AG08396 (cell line): ENCODE measurements around the gene ARHGAP15.

Experiments
- DNase-seq: peaks from one replicate; pipeline ENCODE4 v3.0.0; 2012; ENCODE audit warnings: low spot score, mixed read lengths

Gene ARHGAP15

GRCh38 chr2:143764261-143764660, 635.0 kb downstream of the ARHGAP15 start:
- no peak for DNase-seq

DNA sequence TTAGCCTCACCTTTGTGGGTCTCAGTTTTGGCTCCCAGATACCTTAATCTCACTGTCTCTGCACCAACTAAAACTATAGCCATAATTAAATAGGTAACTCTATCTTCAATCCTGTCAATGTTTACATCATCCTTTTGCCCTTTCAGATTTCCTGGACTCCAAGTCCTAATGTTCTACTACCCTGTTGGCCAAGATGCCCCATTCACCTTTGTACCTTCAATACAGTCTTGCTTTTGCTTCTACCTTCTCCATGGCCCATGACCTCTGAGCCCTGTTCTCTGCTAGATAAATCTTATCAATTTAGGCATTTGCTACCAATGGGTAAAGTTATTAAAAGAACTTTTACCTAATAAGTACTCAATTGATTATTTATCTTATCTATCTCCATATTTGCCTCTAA, 635.5 kb downstream of the ARHGAP15 start:
- DNase-seq = no peak

DNA sequence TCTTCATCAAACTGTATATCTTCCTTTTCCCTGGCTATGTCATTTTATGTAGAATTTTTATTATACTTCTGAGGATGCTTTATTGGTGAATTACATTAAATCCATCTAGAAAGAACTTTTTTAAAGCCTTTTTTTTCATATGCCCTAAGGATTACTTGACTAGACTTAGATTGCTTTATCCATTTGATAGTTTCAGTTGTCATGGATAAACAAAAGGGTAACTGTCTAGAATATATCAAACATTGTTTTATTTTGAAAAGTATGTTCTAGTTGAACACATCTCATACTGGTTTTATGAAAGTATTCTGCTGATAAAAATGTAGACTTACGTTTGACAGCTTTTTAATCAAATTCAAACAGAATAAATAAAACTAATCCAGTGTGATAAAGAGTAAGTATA, 639.8 kb downstream of the ARHGAP15 start:
- no peak for DNase-seq

- DNase-seq = no peak
Measured at GRCh38 chr2:143771939-143772338, 642.7 kb downstream of the ARHGAP15 start.

DNA sequence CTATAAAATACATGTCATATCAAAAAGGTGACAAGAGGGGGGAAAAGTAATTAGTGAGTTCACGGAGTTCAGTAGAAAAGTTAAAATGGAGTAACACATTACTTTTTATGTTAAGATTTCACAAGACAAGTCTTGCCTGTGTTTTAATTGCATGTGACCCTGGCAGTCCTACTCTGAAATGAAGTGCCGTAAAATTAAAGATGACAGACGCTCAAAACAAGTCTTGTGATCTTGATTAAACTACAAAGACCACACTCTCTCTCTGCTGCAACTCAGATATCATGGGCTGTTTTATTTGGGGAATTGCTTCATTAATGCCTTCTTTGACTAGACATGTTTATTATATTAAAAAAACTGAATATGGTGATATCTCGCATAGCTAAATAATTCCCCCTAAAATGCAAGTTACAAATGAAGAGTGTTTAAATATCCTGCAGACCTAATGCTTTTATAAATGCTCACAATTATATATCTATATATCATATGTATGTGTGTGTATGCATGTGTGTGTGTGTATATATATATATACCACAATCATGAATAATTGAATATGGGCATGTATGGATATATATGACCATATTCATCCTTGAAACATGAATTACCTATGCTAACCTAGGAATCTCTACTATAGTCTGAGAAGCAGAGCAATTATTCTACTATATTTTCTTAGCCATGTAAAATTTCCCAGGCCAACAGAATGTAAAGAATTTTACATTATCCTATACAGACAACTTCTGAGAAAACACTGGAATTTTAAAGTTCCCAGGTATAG, 647.5 kb downstream of the ARHGAP15 start:
- no peak for DNase-seq

DNA sequence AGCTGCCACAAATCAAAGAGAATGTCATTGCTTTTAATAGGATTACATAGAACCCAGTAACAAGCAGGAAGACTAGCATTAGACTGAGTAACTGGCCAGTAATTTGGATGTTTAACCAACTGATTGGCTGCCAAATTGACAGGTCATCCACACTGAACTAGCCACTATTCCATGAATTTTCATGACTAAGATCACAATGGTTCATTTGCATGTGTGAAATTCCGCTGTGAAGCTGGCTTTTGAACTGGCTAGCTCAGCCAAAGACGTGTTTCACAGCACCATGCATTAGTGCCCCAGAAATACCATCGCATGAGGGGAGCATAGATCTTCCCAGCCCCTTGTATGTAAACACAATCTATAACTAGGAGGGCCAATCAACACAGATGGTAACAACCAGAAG, 649.8 kb downstream of the ARHGAP15 start:
- DNase-seq = peak; percentile 16

DNA sequence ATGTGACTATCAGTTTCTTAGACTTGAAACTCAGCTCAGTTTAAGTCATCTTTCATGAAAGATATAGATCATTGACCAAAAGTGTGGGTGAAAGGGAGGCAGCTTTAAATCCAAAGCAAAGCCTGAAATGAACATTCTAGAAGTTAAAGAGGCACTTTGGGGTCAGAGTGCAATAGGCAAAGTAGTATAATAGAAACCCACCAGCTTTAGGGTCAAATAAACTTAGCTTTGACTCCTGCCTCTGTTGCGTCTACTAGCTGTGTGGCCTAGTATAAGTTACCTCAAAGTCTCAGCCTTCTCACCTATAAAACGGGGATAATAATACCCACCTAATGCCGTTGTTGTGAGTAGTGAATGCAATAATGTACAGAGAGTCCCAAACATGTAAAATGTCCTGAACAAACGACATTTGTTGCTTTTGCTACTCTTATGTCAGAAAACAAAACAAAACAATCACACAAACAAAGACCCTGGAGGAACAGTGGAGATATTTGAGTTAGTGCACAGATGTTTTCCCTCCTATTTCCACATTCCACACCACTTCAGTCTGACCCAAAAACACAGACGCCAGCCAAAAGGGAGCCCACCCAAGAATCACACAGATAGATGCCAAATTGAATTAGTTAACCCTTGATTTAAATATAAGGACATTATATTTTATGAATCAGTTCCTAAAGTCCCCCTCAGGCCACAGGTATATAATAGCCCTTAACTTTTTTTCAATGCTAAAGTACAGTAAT, 657.0 kb downstream of the ARHGAP15 start:
- DNase-seq = no peak

- no peak for DNase-seq
Measured at GRCh38 chr2:143787674-143788073, 658.5 kb downstream of the ARHGAP15 start.

DNA sequence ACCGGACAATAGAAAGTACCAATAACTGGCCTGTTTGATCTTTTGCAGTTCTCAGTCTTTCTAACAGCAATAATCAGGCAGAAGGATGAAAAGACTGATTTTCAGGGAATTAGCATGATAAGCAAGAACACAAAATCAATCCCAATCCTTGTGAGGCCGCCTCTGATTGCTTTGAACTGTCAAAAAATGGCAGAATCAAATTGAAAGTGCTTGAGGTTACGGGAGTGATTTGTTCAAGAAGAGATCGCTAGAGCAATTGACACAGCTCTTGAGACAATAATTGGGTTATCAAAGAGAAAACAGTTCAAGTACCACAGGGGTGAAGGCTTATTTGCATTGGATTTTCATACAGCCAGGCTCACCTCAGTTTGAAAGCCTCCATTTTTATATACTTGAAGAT, 663.4 kb downstream of the ARHGAP15 start:
- no peak for DNase-seq

DNA sequence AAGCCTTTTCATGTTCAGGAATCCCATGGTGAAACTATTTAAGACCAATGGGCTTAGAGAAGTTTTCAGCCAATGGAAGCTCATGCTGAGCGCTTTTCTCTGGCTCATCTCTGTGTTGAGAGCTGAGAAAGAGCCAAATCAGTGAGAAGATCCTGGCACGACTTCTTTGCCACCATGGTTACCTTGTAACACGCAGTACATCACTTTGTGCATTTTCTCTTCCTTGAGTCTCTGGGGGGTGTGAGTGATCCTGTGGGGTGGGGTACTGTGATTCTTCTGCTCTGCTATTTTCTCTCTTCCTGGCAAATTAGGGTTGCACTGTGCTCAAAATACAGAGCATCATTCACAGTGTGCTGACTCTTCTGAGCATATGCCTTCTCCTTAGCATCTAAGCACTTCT, 664.2 kb downstream of the ARHGAP15 start:
- no peak for DNase-seq

DNA sequence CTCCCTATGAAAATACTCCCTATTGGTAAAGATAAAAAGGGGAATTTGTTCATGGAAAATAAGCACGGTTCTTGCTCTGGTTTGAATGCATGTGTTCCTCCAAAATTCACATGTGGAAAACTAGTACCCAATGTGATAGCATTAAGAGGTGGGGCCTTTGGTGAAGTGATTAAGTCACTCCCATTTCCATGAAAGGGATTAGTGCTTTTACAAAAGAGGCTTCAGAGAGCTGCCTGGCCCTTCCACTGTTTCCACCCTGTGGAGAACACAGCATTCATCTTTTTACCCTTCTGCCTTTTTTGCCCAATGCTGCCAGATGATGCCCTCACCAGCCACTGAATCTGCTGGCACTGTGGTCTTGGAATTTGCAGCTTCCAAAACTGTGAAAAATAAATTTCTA, 666.8 kb downstream of the ARHGAP15 start:
- no peak for DNase-seq

DNA sequence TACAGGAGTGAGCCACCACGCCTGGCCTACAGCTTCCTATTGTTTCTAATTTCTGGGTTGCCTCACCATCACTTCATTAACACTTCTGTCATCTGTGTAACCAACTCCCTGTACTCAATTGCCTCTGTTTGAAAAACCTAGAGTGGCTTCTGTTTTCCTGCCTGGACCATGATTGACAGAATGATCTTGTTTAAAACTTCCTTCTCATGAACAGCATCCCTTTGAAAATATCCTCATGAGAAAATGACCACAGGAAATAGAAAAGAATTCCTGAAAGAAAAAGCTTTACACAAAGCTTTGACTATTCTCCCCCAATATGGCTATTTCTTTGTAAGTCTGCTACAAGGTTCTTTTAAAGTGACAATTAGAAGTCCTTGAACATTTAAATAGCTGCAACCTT, 672.3 kb downstream of the ARHGAP15 start:
- no peak for DNase-seq

- DNase-seq = peak; percentile 52
Measured at GRCh38 chr2:143802242-143802641, 673.0 kb downstream of the ARHGAP15 start.

GRCh38 chr2:143802871-143803650, 673.8 kb downstream of the ARHGAP15 start:
- DNase-seq = no peak

DNA sequence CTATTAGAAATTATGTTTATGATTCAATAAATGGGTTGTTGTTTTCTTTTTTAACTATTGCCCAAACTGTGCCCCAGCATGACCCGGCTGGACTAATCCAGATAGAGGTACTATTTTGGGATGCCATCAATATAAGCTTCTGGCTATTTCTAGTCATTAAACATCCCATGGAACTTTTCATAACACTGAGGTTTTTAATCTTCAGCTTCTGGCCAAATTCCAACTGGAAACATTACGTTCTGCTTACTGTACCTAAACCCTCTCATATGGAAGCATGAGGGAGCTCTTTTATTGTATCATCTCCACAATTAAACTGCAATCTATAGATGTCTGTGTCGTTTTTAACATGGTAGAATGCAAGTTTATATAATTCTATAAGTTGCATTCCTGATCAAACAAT, 674.7 kb downstream of the ARHGAP15 start:
- DNase-seq = no peak

DNA sequence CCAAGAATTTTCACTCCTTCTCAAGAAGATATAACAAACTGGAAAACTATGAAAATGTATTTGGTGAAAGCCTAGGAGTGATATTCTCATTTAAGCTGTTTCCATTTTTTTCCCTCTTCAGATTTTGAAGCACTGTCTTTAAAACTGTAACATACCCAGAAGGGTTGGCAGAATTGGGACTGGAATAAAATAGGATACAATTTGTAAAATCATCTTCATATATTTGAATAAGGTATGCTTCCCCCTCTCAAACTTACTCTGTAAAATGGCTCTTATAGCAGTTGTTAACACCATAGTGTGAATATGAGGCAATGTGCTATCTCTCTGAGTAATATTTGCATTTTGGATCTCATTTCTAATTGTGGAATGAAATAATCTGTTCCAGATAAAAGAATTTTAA, 676.4 kb downstream of the ARHGAP15 start:
- DNase-seq = no peak

DNA sequence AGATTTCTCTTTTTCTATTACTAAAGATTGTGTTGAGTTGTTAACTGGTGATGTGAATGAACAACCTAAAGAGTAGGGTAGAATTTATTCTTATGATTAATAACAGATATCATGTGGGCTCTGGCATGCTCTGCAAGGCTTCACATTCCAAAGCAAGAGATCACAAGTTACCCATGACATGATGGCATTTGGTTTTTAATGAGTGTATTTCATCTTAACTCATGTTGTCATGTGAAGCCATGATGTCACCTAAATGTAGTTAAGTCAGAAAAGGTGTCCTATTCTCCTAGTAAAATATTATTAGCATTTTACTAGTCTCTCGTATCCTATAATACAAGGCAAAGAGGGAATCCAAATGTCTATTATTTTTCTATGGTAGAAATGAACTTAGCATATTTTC, 678.0 kb downstream of the ARHGAP15 start:
- no peak for DNase-seq

- DNase-seq = no peak
Measured at GRCh38 chr2:143807671-143808070, 678.5 kb downstream of the ARHGAP15 start.

- no peak for DNase-seq
Measured at GRCh38 chr2:143808166-143808565, 678.9 kb downstream of the ARHGAP15 start.

GRCh38 chr2:143815082-143815481, 685.9 kb downstream of the ARHGAP15 start:
- DNase-seq = no peak

- no peak for DNase-seq
Measured at GRCh38 chr2:143816916-143817315, 687.7 kb downstream of the ARHGAP15 start.
